Fibroblast of villous mesenchyme (primary cell): ENCODE results near the gene AKIRIN1. TPM values are rescaled to one million over a fixed set of nuclear protein-coding genes. Genes with fewer than 3 reads are reported as not detected.
"Not testable (repeated sequence)": the region's sequence is repeated elsewhere in the genome, so short reads cannot be mapped to it uniquely, and the experiment has no call there.

Experiments
- DNase-seq: peaks from one replicate; pipeline ENCODE4 v3.0.0-alpha.2; 2010; ENCODE audit warnings: low read depth
- H3K4me3 ChIP-seq: 2 replicates; pipeline ENCODE4 v1.5.1; 2011; ENCODE audit warnings: low read depth, mild to moderate bottlenecking, low read length
- total RNA-seq: library from RNA; depleted of rRNA; stranded (reverse); fragments of >200 nt; gene quantifications from 2 replicates; pipeline ENCODE4 v1.2.3, GENCODE V29; 2012
- TF ChIP-seq, protein P1 (sequence below): IDR thresholded peaks from 2 replicates; pipeline ENCODE4 v1.5.1; 2012; ENCODE audit warnings: low read depth, mild to moderate bottlenecking, low read length; ENCODE audit not compliant: insufficient read depth

The AKIRIN1 gene
- total RNA-seq, 1 donor, result 69.5 TPM

DNA sequence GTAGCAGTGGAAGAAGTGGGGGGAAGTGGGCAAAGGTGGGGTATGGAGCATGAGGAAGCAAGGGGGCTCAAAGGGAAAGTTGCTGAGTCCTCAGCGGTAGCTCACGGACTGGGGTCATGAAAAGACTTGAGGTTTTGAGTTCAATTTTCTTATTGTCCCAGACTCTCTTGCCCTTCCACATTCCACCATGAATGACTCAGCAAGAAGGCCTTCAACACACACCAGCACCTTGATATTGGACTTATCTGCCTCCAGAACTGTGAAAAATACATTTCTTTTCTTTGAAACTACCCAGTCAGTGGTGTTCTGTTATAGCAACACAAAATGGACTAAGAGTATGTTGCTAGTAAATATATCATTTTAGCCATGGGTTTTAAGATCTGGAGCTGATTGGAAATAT is 32.1 kb upstream of the AKIRIN1 start:
- TF ChIP-seq, protein P1, sequence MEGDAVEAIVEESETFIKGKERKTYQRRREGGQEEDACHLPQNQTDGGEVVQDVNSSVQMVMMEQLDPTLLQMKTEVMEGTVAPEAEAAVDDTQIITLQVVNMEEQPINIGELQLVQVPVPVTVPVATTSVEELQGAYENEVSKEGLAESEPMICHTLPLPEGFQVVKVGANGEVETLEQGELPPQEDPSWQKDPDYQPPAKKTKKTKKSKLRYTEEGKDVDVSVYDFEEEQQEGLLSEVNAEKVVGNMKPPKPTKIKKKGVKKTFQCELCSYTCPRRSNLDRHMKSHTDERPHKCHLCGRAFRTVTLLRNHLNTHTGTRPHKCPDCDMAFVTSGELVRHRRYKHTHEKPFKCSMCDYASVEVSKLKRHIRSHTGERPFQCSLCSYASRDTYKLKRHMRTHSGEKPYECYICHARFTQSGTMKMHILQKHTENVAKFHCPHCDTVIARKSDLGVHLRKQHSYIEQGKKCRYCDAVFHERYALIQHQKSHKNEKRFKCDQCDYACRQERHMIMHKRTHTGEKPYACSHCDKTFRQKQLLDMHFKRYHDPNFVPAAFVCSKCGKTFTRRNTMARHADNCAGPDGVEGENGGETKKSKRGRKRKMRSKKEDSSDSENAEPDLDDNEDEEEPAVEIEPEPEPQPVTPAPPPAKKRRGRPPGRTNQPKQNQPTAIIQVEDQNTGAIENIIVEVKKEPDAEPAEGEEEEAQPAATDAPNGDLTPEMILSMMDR, result no peak
- H3K4me3 ChIP-seq, result no peak overlapping the region
- no peak for DNase-seq

DNA sequence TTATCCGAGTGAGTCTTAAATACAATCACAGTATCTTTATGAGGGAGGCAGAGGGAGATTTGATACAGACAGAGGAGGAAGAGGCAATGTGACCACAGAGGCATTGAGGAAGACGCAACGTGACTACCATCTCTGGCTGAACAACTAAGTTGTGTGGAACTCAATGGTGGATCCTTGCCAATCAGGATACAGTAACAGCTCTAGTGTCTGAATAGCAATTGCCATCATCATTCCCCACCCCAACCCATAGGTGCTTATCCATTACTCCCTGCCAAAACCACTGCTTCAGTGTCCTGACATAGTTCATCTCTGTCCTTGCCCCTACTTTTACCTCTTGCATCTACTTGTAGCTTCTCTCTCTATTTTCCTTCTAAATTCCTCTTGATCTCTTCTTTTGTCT is 29.0 kb upstream of the AKIRIN1 start:
- DNase-seq, result peak; percentile 30
- TF ChIP-seq, protein P1, result no peak
- no peak overlapping the region for H3K4me3 ChIP-seq

DNA sequence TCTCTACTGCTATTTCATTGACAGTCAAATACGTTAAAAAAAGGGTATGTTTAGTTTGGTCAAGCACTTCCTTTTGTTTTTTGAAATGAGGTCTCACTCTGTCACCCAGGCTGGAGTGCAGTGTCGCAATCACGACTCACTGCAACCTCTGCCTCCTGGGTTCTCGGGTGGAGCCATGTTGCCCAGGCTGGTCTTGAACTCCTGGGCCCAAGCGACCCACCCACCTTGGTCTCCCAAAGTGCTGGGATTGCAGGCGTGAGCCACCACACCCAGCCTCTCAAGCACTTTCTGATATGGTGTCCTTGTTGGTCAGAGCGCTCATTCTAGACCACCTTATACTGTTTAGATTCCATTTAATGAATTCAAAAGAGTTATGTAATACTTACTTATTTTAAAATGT is 28.5 kb upstream of the AKIRIN1 start:
- TF ChIP-seq, protein P1, result no peak
- DNase-seq, result peak; percentile 37
- H3K4me3 ChIP-seq, result no peak overlapping the region

- TF ChIP-seq, protein P1, result peak; percentile 11
- no peak for DNase-seq
- H3K4me3 ChIP-seq, result no peak overlapping the region
Observed at GRCh38 chr1:38964140-38964548, 26.9 kb upstream of the AKIRIN1 start.

DNA sequence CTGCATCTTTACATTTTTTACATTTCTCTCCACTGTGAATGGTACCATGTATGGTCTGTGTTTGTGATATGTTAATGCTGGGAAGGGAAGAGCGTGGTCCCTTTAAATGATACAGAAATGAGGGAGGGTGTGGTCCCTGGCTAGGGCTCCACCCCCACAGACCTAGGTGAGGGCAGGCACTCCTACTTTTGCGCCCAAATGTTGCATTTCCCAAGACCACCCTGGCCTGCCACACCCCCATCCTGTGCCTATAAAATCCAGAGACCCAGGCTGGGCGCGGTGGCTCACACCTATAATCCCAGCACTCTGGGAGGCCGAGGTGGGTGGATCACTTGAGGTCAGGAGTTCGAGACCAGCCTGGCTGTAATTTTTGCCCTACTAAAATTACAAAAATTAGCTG is 17.9 kb upstream of the AKIRIN1 start:
- not testable (repeated sequence) for DNase-seq, H3K4me3 ChIP-seq

DNA sequence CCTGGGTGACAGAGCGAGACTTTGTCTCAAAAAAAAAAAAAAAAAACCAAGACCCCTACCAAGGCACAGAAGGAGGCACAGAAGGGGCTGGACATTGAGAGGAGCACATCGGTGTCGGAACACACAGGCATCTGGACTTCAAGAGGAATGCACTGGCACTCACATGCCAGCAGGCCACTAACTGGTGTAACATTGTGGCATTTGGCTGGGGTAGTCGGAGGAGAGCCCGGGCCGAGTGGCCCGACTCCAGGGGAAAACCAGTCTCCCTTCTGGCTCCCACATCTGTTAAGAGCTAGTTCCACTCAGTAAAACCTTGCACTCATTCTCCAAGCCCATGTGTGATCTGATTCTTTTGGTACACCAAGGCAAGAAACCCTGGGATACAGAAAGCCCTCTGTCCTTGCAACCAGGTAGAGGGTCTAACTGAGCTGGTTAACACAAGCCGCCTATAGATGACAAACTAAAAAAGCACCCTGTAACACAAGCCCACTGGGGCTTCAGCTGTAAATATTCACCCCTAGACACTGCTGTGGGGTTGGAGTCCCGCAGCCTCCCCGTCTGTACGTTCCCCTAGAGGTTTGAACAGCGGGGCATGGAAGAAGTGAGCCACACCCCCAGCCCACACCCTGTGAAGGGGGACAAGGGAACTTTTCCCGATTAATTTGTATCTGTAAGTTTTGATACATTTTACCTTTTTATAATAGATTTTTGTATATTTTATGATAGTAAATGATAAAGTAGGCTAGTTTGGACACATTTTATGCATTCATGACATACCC is 17.2 kb upstream of the AKIRIN1 start:
- TF ChIP-seq, protein P1, result no peak
- H3K4me3 ChIP-seq, result no peak overlapping the region
- no peak for DNase-seq

DNA sequence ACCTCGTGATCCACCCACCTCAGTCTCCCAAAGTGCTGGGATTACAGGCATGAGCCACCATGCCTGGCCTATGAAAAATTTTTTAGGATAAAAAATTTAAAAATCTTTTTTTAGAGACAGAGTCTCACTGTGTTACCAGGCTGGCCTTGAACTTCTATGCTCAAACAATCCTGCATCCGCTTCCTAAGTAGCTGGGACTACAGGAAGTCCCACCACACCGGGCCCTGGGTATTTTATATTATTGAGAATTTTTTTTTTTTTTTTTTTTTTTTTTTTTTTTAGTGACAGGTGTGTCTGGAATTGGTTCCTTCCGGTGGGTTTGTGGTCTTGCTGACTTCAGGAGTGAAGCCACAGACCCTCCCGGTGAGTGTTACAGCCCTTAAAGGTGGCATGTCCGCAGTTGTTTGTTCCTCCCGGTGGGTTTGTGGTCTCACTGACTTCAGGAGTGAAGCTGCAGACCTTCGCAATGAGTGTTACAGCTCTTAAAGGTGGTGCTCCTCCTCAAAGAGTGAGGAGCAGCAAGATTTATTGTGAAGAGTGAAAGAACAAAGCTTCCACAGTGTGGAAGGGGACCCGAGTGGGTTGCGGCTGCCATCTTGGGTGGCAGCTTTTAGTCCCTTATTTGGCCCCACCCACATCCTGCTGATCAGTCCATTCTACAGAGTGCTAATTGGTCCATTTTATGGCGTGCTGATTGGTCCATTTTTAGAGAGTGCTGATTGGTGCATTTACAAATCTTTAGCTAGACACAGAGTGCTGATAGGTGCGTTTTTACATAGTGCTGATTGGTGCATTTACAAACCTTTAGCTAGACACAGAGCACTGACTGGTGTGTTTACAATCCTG is 13.5 kb upstream of the AKIRIN1 start:
- H3K4me3 ChIP-seq, DNase-seq: not testable (repeated sequence)

DNA sequence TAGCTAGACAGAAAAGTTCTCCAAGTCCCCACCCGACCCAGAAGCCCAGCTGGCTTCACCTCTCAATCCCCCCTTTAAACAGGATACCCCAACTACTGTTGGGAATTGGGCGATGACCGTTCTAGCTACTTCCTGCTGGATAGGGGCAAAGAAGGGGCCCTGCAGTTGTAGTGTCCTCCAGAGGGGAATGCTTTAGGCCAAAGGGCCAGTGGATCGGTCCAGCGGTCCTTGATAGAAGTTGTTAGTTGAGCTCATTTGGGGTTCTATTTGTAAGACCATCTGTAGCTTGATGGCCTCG is 12.9 kb upstream of the AKIRIN1 start:
- not testable (repeated sequence) for DNase-seq

GRCh38 chr1:38979380-38979779 is 11.7 kb upstream of the AKIRIN1 start:
- H3K4me3 ChIP-seq, DNase-seq: not testable (repeated sequence)

More for the DNA sequence above, 12.9 kb upstream of the AKIRIN1 start:
- H3K4me3 ChIP-seq, result not testable (repeated sequence)
